GM12878 (cell line): ENCODE measurements around the gene PPIL3. TPM values are rescaled to one million over a fixed set of nuclear protein-coding genes. Genes with fewer than 3 reads are reported as not detected.

Experiments used
- ATAC-seq: fragments of 200-7000 bp; cut with Tn5 transposase; 3 replicates; pipeline ENCODE4 v1.9.1; 2020; ENCODE audit warnings: mild to moderate bottlenecking, moderate library complexity
- BruUV-seq: library from RNA; stranded (reverse); fragments of 400-500 nt; replicated peaks from 2 replicates; lab custom pipeline; 2021; lab: Mats Ljungman, UMichigan
- CTCF ChIA-PET: fragments of 300-600 bp; sonication (Branson Sonifier 250); formaldehyde crosslinking; extraction: SDS; loops from one replicate; lab custom pipeline; 2021; ENCODE audit warnings: inconsistent platforms; lab: Yijun Ruan, JAX
- POLR2A ChIA-PET: fragments of 350-600 bp; formaldehyde crosslinking; extraction: SDS; loops from one replicate; lab custom pipeline; 2021; ENCODE audit warnings: inconsistent platforms; lab: Charles Lee
- RAD21 ChIA-PET: fragments of 300-600 bp; sonication (Branson Sonifier 250); formaldehyde crosslinking; loops from one replicate; lab custom pipeline; 2023; ENCODE audit warnings: antibody characterized with exemption; ENCODE audit not compliant: unreplicated experiment; lab: Charles Lee
- SMC1A ChIA-PET: fragments of 300-600 bp; sonication (Branson Sonifier 250); formaldehyde crosslinking; loops from one replicate; lab custom pipeline; 2023; ENCODE audit not compliant: unreplicated experiment, uncharacterized antibody; lab: Charles Lee
- DNase-seq: peaks from one replicate; pipeline ENCODE4 v3.0.0-alpha.2; 2011; ENCODE audit warnings: low read depth, low spot score
- FAIRE-seq: peaks from 3 replicates; lab custom pipeline; 2011; peaks lifted over from hg19 to GRCh38; lab: Jason Lieb, UNC
- H2AFZ ChIP-seq: 2 replicates; pipeline ENCODE4 v1.6.0; 2011; ENCODE audit warnings: low read depth, low read length, control low read depth; ENCODE audit not compliant: control insufficient read depth
- H3K27ac ChIP-seq: 2 replicates; pipeline ENCODE4 v1.5.1; 2011; ENCODE audit warnings: control low read depth; ENCODE audit not compliant: control insufficient read depth, insufficient read depth
- H3K27me3 ChIP-seq, 2 experiments: replicated peaks in 1 of 2; 2 replicates each; pipeline versions ENCODE4 v1.6.0 to v1.6.1; 2011; ENCODE audit warnings: low read length in 1 of 2; ENCODE audit not compliant: control insufficient read depth in 2 of 2, insufficient read depth in 2 of 2
- H3K36me3 ChIP-seq, 2 experiments: 2 replicates each; pipeline ENCODE4 v1.5.1; 2011; ENCODE audit warnings: low read length in 1 of 2; ENCODE audit not compliant: control insufficient read depth in 2 of 2, insufficient read depth in 2 of 2
- H3K4me1 ChIP-seq: 2 replicates; pipeline ENCODE4 v1.6.1; 2011; ENCODE audit warnings: mild to moderate bottlenecking, low read length, moderate library complexity, mixed read lengths; ENCODE audit not compliant: control insufficient read depth, insufficient read depth
- H3K4me2 ChIP-seq: 2 replicates; pipeline ENCODE4 v1.6.0; 2011; ENCODE audit warnings: control low read depth; ENCODE audit not compliant: control insufficient read depth, insufficient read depth
- H3K4me3 ChIP-seq: fragments of 200-600 bp; sonication (generic); 2 replicates; pipeline ENCODE4 v1.5.1; 2016
- H3K79me2 ChIP-seq: 2 replicates; pipeline ENCODE4 v1.6.0; 2011; ENCODE audit warnings: low read length; ENCODE audit not compliant: control insufficient read depth, insufficient read depth
- H3K9ac ChIP-seq: 2 replicates; pipeline ENCODE4 v1.8.0; 2011; ENCODE audit warnings: low read length, control low read depth, mixed read lengths; ENCODE audit not compliant: control insufficient read depth, insufficient read depth
- H3K9me3 ChIP-seq: replicated peaks from 3 replicates; pipeline ENCODE4 v1.5.1; 2011; ENCODE audit warnings: mild to moderate bottlenecking, low read length; ENCODE audit not compliant: control insufficient read depth, insufficient read depth
- H4K20me1 ChIP-seq: 2 replicates; pipeline ENCODE4 v1.6.0; 2011; ENCODE audit not compliant: control insufficient read depth, insufficient read depth
- ASH2L ChIP-seq: fragments of 300-600, 200-600 bp; sonication (generic); IDR thresholded peaks from 2 replicates; pipeline ENCODE4 v1.6.1; 2017; ENCODE audit warnings: low read depth, mild to moderate bottlenecking, borderline replicate concordance
- CHD1 ChIP-seq: IDR thresholded peaks from 2 replicates; pipeline ENCODE4 v1.6.1; 2012; ENCODE audit warnings: low read depth, low read length, improper control_type of control experiment
- CHD4 ChIP-seq: fragments of 200-600 bp; sonication (generic); IDR thresholded peaks from 2 replicates; pipeline ENCODE4 v1.6.1; 2016; ENCODE audit warnings: mild to moderate bottlenecking
- IKZF1 ChIP-seq: fragments of 450-650 bp; conservative IDR thresholded peaks from 2 replicates; pipeline ENCODE4 v1.6.1; 2017; ENCODE audit warnings: antibody characterized with exemption, mild to moderate bottlenecking
- IKZF2 ChIP-seq, 2 experiments: fragments of 450-650 bp; IDR thresholded peaks; 2 replicates each; pipeline ENCODE4 v1.6.1; 2017; ENCODE audit warnings: mild to moderate bottlenecking in 2 of 2, moderate library complexity in 2 of 2
- IRF4 ChIP-seq: IDR thresholded peaks from 2 replicates; pipeline ENCODE4 v1.6.1; 2011; ENCODE audit warnings: low read depth, low read length
- KLF5 ChIP-seq: fragments of 450-650 bp; IDR thresholded peaks from 2 replicates; pipeline ENCODE4 v1.6.1; 2014; ENCODE audit warnings: mild to moderate bottlenecking; ENCODE audit not compliant: partially characterized antibody
- LARP7 ChIP-seq: fragments of 450-650 bp; IDR thresholded peaks from 2 replicates; pipeline ENCODE4 v1.6.1; 2017; ENCODE audit warnings: mild to moderate bottlenecking
- NBN ChIP-seq: fragments of 450-650 bp; IDR thresholded peaks from 2 replicates; pipeline ENCODE4 v1.6.1; 2016
- NRF1 ChIP-seq: conservative IDR thresholded peaks from 2 replicates; pipeline ENCODE4 v1.6.1; 2011; ENCODE audit warnings: mild to moderate bottlenecking, low read depth, low read length, improper control_type of control experiment
- POLR2AphosphoS2 ChIP-seq: IDR thresholded peaks from 2 replicates; pipeline ENCODE4 v1.6.1; 2011; ENCODE audit warnings: low read depth, mild to moderate bottlenecking, low read length, improper control_type of control experiment, moderate library complexity
- RB1 ChIP-seq: fragments of 450-650 bp; formaldehyde crosslinking; IDR thresholded peaks from 2 replicates; pipeline ENCODE4 v1.6.1; 2017; ENCODE audit warnings: mild to moderate bottlenecking, borderline replicate concordance
- WRNIP1 ChIP-seq: IDR thresholded peaks from 2 replicates; pipeline ENCODE4 v1.6.1; 2011; ENCODE audit warnings: low read depth, low read length, improper control_type of control experiment, borderline replicate concordance
- ZBED1 ChIP-seq: IDR thresholded peaks from 2 replicates; pipeline ENCODE4 v1.6.1; 2016; ENCODE audit warnings: borderline replicate concordance
- ZNF274 ChIP-seq: IDR thresholded peaks from one replicate; pipeline ENCODE4 v1.8.0; 2011; ENCODE audit not compliant: insufficient read length, insufficient read depth
- ZSCAN29 ChIP-seq: fragments of 450-650 bp; IDR thresholded peaks from 2 replicates; pipeline ENCODE4 v1.6.1; 2017; ENCODE audit warnings: mild to moderate bottlenecking, moderate library complexity
- WGBS: methylation state at CpG from one replicate; pipeline ENCODE4 v1.1.6; 2016; ENCODE audit warnings: low lambda C conversion rate; ENCODE audit not compliant: insufficient replicate concordance, insufficient coverage; ENCODE audit errors: missing lambda C conversion rate; 5-methylcytosine and 5-hydroxymethylcytosine counted together
- in situ Hi-C: fragments of 300-500 bp; cut with MboI; formaldehyde crosslinking; loops from 9 replicates; pipeline ENCODE4 v1.14.3; 2018; ENCODE audit warnings: mixed read lengths
- intact Hi-C: fragments of 100-400 bp; cut with micrococcal nuclease; formaldehyde crosslinking; loops from one replicate; pipeline ENCODE4 v1.14.2; 2022; ENCODE audit not compliant: unreplicated experiment
- polyA plus RNA-seq, 11 experiments: library from polyadenylated mRNA; depleted of rRNA in 4 of 11; unstranded in 6 of 11; stranded (reverse) in 5 of 11; fragments of >200 nt; fragmentation: Nextera tagmentation in 4 of 11; fragmentation: Illumina TruSeq in 1 of 11; extraction: Ambion mirVana in 4 of 11; extraction: Trizol in 1 of 11; gene quantifications; 1 replicate in 1 of 11; 2 replicates in 10 of 11; pipeline versions ENCODE4 v1.2.1 to v1.2.3, GENCODE V29; 2011 to 2016; ENCODE audit warnings: inconsistent platforms in 2 of 11, missing spikeins in 2 of 11, low read depth in 1 of 11
- total RNA-seq, 4 experiments: library from RNA; depleted of rRNA in 3 of 4; stranded (reverse); fragments of >200 nt in 3 of 4; fragmentation: Illumina TruSeq in 1 of 4; extraction: Trizol in 1 of 4; gene quantifications; 2 replicates each; pipeline versions ENCODE4 v1.2.1 to v1.2.3, GENCODE V29; 2013 to 2021
- TF ChIP-seq, protein P1 (sequence below): fragments of 450-650 bp; IDR thresholded peaks from 2 replicates; pipeline ENCODE4 v1.6.1; 2014; ENCODE audit warnings: mild to moderate bottlenecking
- TF ChIP-seq, protein P2 (sequence below): IDR thresholded peaks from 2 replicates; pipeline ENCODE4 v1.6.1; 2012; ENCODE audit warnings: low read depth, low read length, improper control_type of control experiment

Gene PPIL3
- total and polyA plus RNA-seq, 10 of the 15 experiments (the other 5 are each of a cell fraction or from before 2014, with no cell fraction given) = 33.8 to 176 (median 59.1) TPM

GRCh38 chr2:200871151-200871550, 17.7 kb downstream of the PPIL3 start:
- ATAC-seq = no peak
- H3K4me3 ChIP-seq = no peak overlapping the region
- H3K36me3 ChIP-seq = peaks cover 1 to 3% of the 10 kb centered on the region in 2 experiments
- SMC1A ChIA-PET = no interaction called here
- intact Hi-C loops (no loop called here), in situ Hi-C loops (no loop called here)
- TF ChIP-seq ASH2L = no peak
- TF ChIP-seq CHD4 = no peak
- TF ChIP-seq ZNF274 = no peak
- TF ChIP-seq ZSCAN29 = no peak
- no peak for TF ChIP-seq IRF4
- TF ChIP-seq RB1 = no peak
- TF ChIP-seq LARP7 = no peak
- TF ChIP-seq POLR2AphosphoS2 = no peak
- TF ChIP-seq, protein P1, sequence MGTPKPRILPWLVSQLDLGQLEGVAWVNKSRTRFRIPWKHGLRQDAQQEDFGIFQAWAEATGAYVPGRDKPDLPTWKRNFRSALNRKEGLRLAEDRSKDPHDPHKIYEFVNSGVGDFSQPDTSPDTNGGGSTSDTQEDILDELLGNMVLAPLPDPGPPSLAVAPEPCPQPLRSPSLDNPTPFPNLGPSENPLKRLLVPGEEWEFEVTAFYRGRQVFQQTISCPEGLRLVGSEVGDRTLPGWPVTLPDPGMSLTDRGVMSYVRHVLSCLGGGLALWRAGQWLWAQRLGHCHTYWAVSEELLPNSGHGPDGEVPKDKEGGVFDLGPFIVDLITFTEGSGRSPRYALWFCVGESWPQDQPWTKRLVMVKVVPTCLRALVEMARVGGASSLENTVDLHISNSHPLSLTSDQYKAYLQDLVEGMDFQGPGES = no peak
- TF ChIP-seq, protein P2, sequence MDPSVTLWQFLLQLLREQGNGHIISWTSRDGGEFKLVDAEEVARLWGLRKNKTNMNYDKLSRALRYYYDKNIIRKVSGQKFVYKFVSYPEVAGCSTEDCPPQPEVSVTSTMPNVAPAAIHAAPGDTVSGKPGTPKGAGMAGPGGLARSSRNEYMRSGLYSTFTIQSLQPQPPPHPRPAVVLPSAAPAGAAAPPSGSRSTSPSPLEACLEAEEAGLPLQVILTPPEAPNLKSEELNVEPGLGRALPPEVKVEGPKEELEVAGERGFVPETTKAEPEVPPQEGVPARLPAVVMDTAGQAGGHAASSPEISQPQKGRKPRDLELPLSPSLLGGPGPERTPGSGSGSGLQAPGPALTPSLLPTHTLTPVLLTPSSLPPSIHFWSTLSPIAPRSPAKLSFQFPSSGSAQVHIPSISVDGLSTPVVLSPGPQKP = no peak
- TF ChIP-seq ZBED1 = no peak
- TF ChIP-seq NBN = no peak
- TF ChIP-seq IKZF1 = no peak
- no peak for TF ChIP-seq WRNIP1
- no peak for TF ChIP-seq KLF5
- no peak for TF ChIP-seq CHD1
- TF ChIP-seq IKZF2 (IDR thresholded peaks at IDR 0.05) = no peak
- no peak for TF ChIP-seq NRF1
- no peak for DNase-seq
- WGBS = 74% methylated on average over 3 of the region's 3 CpGs
- H2AFZ ChIP-seq = no peak overlapping the region
- BruUV-seq = no TSS peak
- no peak for FAIRE-seq
- CTCF ChIA-PET = no interaction called here
- H3K27me3 ChIP-seq = no peaks in the 10 kb centered on the region
- H3K9ac ChIP-seq = no peak overlapping the region
- H3K27ac ChIP-seq = no peak overlapping the region
- no peaks in the 10 kb centered on the region for H3K9me3 ChIP-seq
- no peaks in the 10 kb centered on the region for H4K20me1 ChIP-seq
- no peak overlapping the region for H3K4me2 ChIP-seq
- no peaks in the 10 kb centered on the region for H3K4me1 ChIP-seq
- POLR2A ChIA-PET = no interaction called here
- RAD21 ChIA-PET = no interaction called here
- no peaks in the 10 kb centered on the region for H3K79me2 ChIP-seq
